Pericardium fibroblast (primary cell): Measurements from ENCODE around the gene NLRP3. TPM values are rescaled to one million over a fixed set of nuclear protein-coding genes. Genes with fewer than 3 reads are reported as not detected.

ENCODE experiments used
- total RNA-seq: library from RNA; depleted of rRNA; stranded (reverse); fragments of >200 nt; gene quantifications from 2 replicates; pipeline ENCODE4 v1.2.3, GENCODE V29; 2015

Gene NLRP3
- under 0.01 TPM in 1 of 2 replicates, not detected in the other for total RNA-seq

DNA sequence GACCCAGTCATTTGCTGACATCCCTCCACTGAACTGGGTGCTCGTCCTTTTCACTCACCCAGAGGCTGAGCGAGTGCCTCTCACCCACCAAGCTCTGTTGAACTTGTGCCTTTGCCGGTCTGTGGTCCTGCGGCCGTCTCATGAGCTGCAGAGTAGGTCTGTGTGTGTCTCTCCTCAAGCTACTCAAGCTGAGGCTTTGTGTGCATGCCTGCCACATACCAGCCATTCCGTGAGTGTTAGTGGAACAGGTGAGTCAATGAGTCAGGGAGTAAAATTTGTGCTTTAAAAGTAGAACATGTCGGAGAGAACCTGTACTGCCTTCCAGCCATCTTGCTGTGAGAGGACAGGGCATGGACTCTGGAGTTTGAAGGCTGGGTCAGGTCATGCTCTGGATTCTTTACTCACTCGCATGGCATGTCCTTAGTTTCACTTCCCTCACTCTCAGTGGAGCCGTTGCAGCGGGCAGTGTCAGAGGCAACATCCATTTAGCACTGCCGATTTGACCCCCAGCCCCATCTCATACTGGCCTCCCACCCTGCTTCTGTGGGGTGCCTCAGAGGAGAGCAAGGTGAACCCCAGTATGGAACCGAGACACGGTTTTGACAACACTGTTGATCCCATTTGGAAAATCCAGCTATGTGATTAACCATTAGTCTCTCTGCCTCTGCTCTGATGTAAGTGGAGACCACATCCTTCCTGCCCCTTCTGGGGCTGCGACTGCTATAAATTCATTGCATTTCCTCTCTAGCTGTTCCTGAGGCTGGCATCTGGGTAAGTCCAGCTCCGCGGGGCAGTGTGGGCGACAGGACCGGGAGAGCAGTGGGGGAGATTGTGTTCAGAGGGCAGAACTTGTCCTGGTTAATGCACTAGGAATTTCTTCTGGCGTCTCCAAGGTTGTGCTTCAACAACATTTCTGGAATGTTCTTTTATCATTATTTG lies at the start of gene NLRP3:
Gene NLRP3 (plus strand): TSS at position 751 of the 939 bp plus-strand sequence. CDS start 2,628 bp downstream, outside the sequence.

Other genes starting within 250 kb of the NLRP3 start
- 13.1 and 16.9 TPM in 2 replicates for gene ZNF124, start 244.2 kb upstream of the NLRP3 start, total RNA-seq
- not detected in 2 replicates for gene VN1R5, start 160.1 kb upstream of the NLRP3 start, total RNA-seq
- gene ZNF496, start 84.3 kb upstream of the NLRP3 start, total RNA-seq, result 24.0 and 31.7 TPM in 2 replicates
- gene OR2B11, start 41.9 kb downstream of the NLRP3 start, total RNA-seq, result not detected in 2 replicates
- not detected in 2 replicates for gene OR2C3, start 120.3 kb downstream of the NLRP3 start, total RNA-seq
- gene GCSAML, start 133.0 kb downstream of the NLRP3 start, total RNA-seq, result not detected in 2 replicates
- not detected in 2 replicates for gene OR2G2, start 172.2 kb downstream of the NLRP3 start, total RNA-seq
- not detected in 2 replicates for gene OR2G3, start 189.4 kb downstream of the NLRP3 start, total RNA-seq